Subcutaneous adipose tissue (tissue), 4 donors: ENCODE measurements around the gene EXOC3L2. TPM values are rescaled to one million over a fixed set of nuclear protein-coding genes. Genes with fewer than 3 reads are reported as not detected.

Experiments used
- CTCF ChIP-seq: fragments of 450-650 bp; IDR thresholded peaks from one replicate; pipeline ENCODE4 v1.5.1; 2016; ENCODE audit warnings: low read depth, mild to moderate bottlenecking, control low read depth, antibody characterized with exemption, moderate library complexity
- total RNA-seq, 4 donors: library from RNA; depleted of rRNA; stranded (reverse); fragments of >200 nt; gene quantifications; one replicate each; pipeline ENCODE4 v1.1.0, GENCODE V29; 2016

Gene EXOC3L2
- total RNA-seq, 4 donors from 2014 or later: 0.44 to 2.6 (median 0.91) TPM

GRCh38 chr19:45279587-45280192 lies 34.5 kb upstream of the EXOC3L2 start:
- no peak for TF ChIP-seq CTCF

DNA sequence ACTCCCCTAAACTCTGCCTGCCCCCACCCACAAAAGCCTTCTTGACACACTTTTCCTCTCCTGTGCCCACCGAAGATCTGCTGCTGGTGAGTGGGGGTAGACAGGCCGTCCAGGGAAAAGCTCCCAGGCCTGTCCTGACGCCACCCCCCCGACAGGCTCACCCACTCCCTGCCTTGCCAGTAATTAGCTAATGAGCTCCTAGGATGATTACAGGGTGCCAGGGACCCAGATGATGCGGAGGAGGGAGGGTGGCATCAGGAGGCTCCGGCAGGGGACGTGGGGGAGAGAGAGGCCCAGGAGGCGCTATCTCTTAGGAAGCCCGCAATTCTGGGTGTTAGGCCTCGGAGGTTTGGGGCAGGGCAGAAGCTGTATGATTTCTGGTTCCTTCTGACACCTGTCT lies 32.9 kb upstream of the EXOC3L2 start:
- no peak for TF ChIP-seq CTCF

- TF ChIP-seq CTCF: no peak
Observed at GRCh38 chr19:45276284-45276687, 31.1 kb upstream of the EXOC3L2 start.

GRCh38 chr19:45275370-45275971 lies 30.3 kb upstream of the EXOC3L2 start:
- TF ChIP-seq CTCF: no peak

DNA sequence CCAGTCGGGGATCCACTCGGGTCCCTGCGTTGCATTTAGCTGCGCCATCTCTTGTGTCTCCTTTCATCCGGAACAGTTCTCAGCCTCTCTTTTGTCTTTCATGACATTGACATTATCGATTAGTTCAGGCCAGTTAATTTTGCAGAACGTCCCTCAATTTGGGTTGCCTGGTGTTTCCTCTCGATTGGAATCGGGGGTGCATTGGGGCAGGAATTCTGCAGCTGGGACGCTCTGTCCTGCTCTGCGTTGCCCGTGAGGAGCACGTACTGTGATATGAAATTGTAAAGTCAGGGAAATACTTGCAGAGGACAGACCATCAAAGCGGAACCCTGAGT lies 28.3 kb upstream of the EXOC3L2 start:
- no peak for TF ChIP-seq CTCF

- no peak for TF ChIP-seq CTCF
Observed at GRCh38 chr19:45271735-45272108, 26.5 kb upstream of the EXOC3L2 start.

DNA sequence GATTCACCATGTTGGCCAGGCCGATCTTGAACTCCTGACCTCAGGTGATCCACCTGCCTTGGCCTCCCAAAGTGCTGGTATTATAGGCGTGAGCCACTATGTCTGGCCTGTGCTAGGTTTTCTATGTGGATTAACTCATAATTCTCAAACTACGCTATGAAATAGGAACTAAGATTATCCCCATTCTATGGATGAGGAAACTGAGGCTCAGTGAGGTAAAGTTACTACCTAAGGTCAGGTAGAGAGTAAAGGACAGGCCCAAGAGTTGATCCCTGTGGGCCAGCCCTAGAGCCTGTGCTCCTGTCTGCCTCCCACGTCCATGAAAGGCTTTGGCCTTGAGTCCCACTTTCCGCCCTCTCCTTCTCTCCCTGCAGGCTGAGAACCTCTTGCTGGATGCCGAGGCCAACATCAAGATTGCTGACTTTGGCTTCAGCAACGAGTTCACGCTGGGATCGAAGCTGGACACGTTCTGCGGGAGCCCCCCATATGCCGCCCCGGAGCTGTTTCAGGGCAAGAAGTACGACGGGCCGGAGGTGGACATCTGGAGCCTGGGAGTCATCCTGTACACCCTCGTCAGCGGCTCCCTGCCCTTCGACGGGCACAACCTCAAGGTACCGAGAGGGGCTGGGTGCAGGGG lies 26.0 kb upstream of the EXOC3L2 start:
- no peak for TF ChIP-seq CTCF
